SJCRH30 (cell line): ENCODE results near the gene ACOT13. TPM values are rescaled to one million over a fixed set of nuclear protein-coding genes. Genes with fewer than 3 reads are reported as not detected.
"Not testable (repeated sequence)": the region's sequence is repeated elsewhere in the genome, so short reads cannot be mapped to it uniquely, and the experiment has no call there.

Experiments used
- DNase-seq, 2 experiments: peaks; one replicate each; pipeline ENCODE4 v3.0.0-alpha.2; 2015 to 2020
- H3K27ac ChIP-seq: fragments of 250-450 bp; sonication (Bioruptor Pico); 2 replicates; pipeline ENCODE4 v1.5.1; 2020; ENCODE audit warnings: mild to moderate bottlenecking, moderate library complexity
- H3K27me3 ChIP-seq: fragments of 250-450 bp; sonication (Bioruptor Pico); 2 replicates; pipeline ENCODE4 v1.5.1; 2020; ENCODE audit warnings: mild to moderate bottlenecking, moderate library complexity
- H3K36me3 ChIP-seq: fragments of 250-450 bp; sonication (Bioruptor Pico); 2 replicates; pipeline ENCODE4 v1.5.1; 2020; ENCODE audit warnings: mild to moderate bottlenecking, moderate library complexity
- H3K4me1 ChIP-seq: fragments of 250-450 bp; sonication (Bioruptor Pico); 2 replicates; pipeline ENCODE4 v1.5.1; 2020; ENCODE audit warnings: mild to moderate bottlenecking, moderate library complexity
- H3K4me3 ChIP-seq: fragments of 250-450 bp; sonication (Bioruptor Pico); 2 replicates; pipeline ENCODE4 v1.5.1; 2020; ENCODE audit warnings: mild to moderate bottlenecking, moderate library complexity
- H3K9me3 ChIP-seq: fragments of 250-450 bp; sonication (Bioruptor Pico); replicated peaks from 2 replicates; pipeline ENCODE4 v1.5.1; 2020; ENCODE audit warnings: mild to moderate bottlenecking, moderate library complexity
- total RNA-seq: library from RNA; depleted of rRNA; stranded (reverse); fragments of >200 nt; shearing (Covaris generic); gene quantifications from 2 replicates; pipeline ENCODE4 v1.2.3, GENCODE V29; 2014

ACOT13 gene
- total RNA-seq, 1 experiment from 2014 or later, result 10.1 TPM

DNA sequence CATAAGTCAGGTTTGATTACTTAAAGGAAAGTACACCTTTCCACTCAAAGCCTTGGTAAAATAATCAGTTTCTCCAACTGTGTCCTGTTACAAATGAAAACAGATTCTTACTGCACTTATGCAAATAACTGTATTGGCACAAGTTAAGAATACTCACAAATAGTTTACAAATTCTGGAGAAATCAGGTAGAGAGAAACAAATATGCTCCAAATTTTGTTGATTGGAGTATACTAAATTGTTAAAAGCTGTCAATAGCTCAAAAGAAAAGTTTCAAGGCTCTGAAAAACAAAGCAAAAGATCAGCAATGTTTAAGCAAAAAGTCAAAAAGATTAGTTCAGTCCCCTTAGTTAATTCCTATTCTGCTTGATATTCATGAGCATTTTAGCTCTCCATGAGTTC is 3.6 kb downstream of the ACOT13 start:
- DNase-seq, H3K27ac ChIP-seq, H3K27me3 ChIP-seq, H3K4me3 ChIP-seq, H3K36me3 ChIP-seq, H3K9me3 ChIP-seq, H3K4me1 ChIP-seq: not testable (repeated sequence)

DNA sequence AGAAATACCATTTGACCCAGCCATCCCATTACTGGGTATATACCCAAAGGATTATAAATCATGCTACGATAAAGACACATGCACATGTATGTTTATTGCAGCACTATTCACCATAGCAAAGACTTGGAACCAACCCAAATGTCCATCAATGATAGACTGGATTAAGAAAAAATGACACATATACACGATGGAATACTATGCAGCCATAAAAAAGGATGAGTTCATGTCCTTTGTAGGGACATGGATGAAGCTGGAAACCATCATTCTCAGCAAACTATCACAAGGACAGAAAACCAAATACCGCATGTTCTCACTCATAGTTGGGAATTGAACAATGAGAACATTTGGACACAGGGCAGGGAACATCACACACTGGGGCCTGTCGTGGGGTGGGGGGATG is 4.2 kb downstream of the ACOT13 start:
- not testable (repeated sequence) for H3K27me3 ChIP-seq, H3K9me3 ChIP-seq, H3K4me1 ChIP-seq, H3K4me3 ChIP-seq, H3K27ac ChIP-seq, DNase-seq, H3K36me3 ChIP-seq

- no peaks in the 10 kb centered on the region for H3K27me3 ChIP-seq
Observed at GRCh38 chr6:24672620-24673182, 5.8 kb downstream of the ACOT13 start.

GRCh38 chr6:24673625-24674024 is 6.7 kb downstream of the ACOT13 start:
- DNase-seq, result no peak
- H3K4me1 ChIP-seq, result no peaks in the 10 kb centered on the region
- H3K27ac ChIP-seq, result no peak overlapping the region
- no peaks in the 10 kb centered on the region for H3K36me3 ChIP-seq
- no peak overlapping the region for H3K4me3 ChIP-seq
- H3K27me3 ChIP-seq, result no peaks in the 10 kb centered on the region
- no peaks in the 10 kb centered on the region for H3K9me3 ChIP-seq

More at GRCh38 chr6:24672620-24673182, 5.8 kb downstream of the ACOT13 start:
- no peaks in the 10 kb centered on the region for H3K4me1 ChIP-seq
- no peak overlapping the region for H3K27ac ChIP-seq
- H3K4me3 ChIP-seq, result no peak overlapping the region
- H3K36me3 ChIP-seq, result no peaks in the 10 kb centered on the region
- H3K9me3 ChIP-seq, result no peaks in the 10 kb centered on the region
- no peak for DNase-seq

- H3K27me3 ChIP-seq, H3K36me3 ChIP-seq, H3K4me1 ChIP-seq, H3K4me3 ChIP-seq, H3K27ac ChIP-seq, DNase-seq, H3K9me3 ChIP-seq: not testable (repeated sequence)
Observed at GRCh38 chr6:24678792-24679352, 12.0 kb downstream of the ACOT13 start.

GRCh38 chr6:24680582-24680981 is 13.7 kb downstream of the ACOT13 start:
- H3K4me3 ChIP-seq, result no peak overlapping the region
- DNase-seq, result no peak
- no peaks in the 10 kb centered on the region for H3K27me3 ChIP-seq
- no peaks in the 10 kb centered on the region for H3K9me3 ChIP-seq
- no peaks in the 10 kb centered on the region for H3K4me1 ChIP-seq
- no peaks in the 10 kb centered on the region for H3K36me3 ChIP-seq
- H3K27ac ChIP-seq, result no peak overlapping the region

DNA sequence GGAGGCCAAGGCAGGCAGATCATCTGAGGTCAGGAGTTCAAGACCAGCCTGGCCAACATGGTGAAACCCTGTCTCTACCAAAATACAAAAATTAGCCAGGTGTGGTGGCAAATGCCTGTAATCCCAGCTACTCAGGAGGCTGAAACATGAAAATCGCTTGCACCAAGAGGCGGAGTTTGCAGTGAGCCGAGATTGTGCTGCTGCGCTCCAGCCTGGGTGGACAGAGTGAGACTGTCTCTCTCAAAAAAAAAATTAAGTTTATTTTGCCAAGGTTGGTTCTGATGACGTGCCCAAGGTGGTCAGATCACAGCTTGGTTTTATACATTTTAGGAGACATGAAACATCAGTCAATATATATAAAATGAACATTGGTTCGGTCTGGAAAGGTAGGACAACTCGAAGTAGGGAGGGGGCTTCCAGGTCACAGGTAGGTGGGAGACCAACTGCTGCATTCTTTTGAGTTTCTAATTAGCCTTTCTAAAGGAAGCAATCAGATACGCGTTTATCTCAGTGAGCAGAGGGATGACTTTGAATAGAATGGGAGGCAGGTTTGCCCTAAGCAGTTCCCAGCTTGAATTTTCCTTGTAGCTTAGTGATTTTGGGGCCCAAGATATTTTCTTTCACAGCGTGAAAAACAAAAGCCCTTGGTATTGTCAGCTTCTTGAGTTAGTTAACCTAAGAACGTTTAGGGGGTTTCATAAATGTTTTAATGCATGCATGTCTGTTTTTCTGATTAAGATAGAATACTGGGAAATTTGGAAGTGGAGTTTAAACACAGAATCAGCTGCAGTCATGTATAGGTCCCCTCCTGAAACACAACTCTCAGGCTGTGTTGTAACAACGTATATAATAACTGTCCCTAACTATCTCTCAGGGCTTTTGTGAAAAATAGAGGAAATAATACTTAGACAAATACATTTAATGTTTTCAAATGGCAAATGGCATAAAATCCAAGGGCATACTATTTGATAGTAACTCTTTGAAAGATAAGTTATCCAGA is 16.7 kb downstream of the ACOT13 start:
- H3K27me3 ChIP-seq, result no peaks in the 10 kb centered on the region
- H3K36me3 ChIP-seq, result no peaks in the 10 kb centered on the region
- no peaks in the 10 kb centered on the region for H3K9me3 ChIP-seq
- no peak for DNase-seq
- H3K27ac ChIP-seq, result no peak overlapping the region
- no peaks in the 10 kb centered on the region for H3K4me1 ChIP-seq
- H3K4me3 ChIP-seq, result no peak overlapping the region

GRCh38 chr6:24686408-24686807 is 19.5 kb downstream of the ACOT13 start:
- no peaks in the 10 kb centered on the region for H3K36me3 ChIP-seq
- no peak for DNase-seq

DNA sequence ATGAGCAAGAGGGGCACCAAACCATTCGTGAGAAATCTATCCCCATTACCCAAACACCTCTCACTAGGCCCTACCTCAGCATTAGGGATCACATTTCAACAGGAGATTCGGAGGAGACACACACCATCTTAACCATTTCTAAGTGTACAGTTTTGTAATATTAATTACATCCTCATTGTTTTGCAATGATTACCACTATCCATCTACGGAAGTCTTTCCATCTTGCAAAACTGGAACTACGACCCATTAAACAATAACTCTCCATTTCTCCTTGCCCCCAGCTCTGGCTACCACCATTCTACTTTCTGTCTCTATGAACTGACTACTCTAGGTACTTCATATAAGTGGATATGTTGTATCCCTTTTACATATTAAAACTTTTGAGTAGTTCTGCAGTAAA is 20.1 kb downstream of the ACOT13 start:
- Histone ChIP-seq H3K27ac (no peak overlapping the region), H3K9me3 (no peaks in the 10 kb centered on the region)

More at GRCh38 chr6:24686408-24686807, 19.5 kb downstream of the ACOT13 start:
- Histone ChIP-seq H3K4me3 (no peak overlapping the region), H3K27ac (no peak overlapping the region), H3K9me3 (no peaks in the 10 kb centered on the region), H3K27me3 (no peaks in the 10 kb centered on the region), H3K4me1 (no peaks in the 10 kb centered on the region)

DNA sequence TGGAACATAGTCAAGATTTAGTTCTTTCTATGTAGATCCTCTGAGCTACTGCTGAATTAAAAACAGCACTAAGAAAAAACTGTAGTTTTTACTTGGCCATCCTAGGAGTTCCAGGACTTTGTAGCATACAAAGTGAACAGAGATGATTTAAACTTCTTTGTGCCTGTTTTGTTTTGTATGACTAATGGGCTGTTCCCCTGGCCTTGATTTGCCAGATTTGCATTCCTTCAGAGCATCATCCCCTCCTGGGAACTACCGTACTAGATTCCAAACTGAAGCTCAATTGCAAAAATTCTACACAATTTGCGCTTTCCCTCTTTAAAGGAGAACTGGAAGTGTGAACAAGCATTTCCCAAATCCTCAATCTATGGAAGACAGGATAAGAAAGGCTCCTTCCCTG is 23.1 kb downstream of the ACOT13 start:
- Histone ChIP-seq H3K9me3 (no peaks in the 10 kb centered on the region), H3K27me3 (no peaks in the 10 kb centered on the region), H3K36me3 (no peaks in the 10 kb centered on the region), H3K4me1 (no peaks in the 10 kb centered on the region), H3K27ac (no peak overlapping the region), H3K4me3 (no peak overlapping the region)
- no peak for DNase-seq

More for the DNA sequence above, 20.1 kb downstream of the ACOT13 start:
- H3K4me3 ChIP-seq, result no peak overlapping the region
- no peaks in the 10 kb centered on the region for H3K4me1 ChIP-seq
- no peaks in the 10 kb centered on the region for H3K27me3 ChIP-seq
- no peaks in the 10 kb centered on the region for H3K36me3 ChIP-seq
- DNase-seq, result no peak

GRCh38 chr6:24690593-24690992 is 23.7 kb downstream of the ACOT13 start:
- Histone ChIP-seq H3K4me1 (no peaks in the 10 kb centered on the region), H3K9me3 (no peaks in the 10 kb centered on the region), H3K36me3 (no peaks in the 10 kb centered on the region), H3K27me3 (no peaks in the 10 kb centered on the region), H3K27ac (no peak overlapping the region), H3K4me3 (no peak overlapping the region)
- DNase-seq, result no peak

GRCh38 chr6:24691550-24691949 is 24.7 kb downstream of the ACOT13 start:
- Histone ChIP-seq H3K4me3 (no peak overlapping the region), H3K9me3 (no peaks in the 10 kb centered on the region), H3K27ac (no peak overlapping the region), H3K4me1 (no peaks in the 10 kb centered on the region), H3K36me3 (no peaks in the 10 kb centered on the region), H3K27me3 (no peaks in the 10 kb centered on the region)
- DNase-seq, result no peak

DNA sequence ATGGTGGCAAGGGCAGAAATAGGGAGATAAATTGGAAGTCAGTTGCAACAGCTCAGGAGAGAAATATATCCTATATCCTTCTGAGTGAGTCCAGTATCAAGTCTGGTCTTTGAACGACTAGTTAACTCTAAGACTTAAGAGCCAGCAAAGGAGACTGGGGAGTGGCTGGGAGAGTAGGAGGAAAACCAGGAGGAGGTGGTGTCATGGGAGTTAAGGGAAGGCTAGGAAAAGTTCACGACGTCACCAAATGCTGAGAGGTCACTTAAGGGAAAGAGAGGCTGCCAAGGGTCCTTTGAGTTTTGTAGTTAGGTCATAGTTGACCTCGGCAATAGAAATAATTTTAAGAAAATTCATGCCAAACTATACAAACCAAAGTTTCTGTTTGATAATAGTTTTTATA is 25.1 kb downstream of the ACOT13 start:
- Histone ChIP-seq H3K27me3 (no peaks in the 10 kb centered on the region), H3K9me3 (no peaks in the 10 kb centered on the region), H3K36me3 (no peaks in the 10 kb centered on the region), H3K4me1 (no peaks in the 10 kb centered on the region), H3K4me3 (no peak overlapping the region), H3K27ac (no peak overlapping the region)
- no peak for DNase-seq

- Histone ChIP-seq H3K36me3 (no peaks in the 10 kb centered on the region), H3K27me3 (no peaks in the 10 kb centered on the region)
Observed at GRCh38 chr6:24692415-24692814, 25.5 kb downstream of the ACOT13 start.

DNA sequence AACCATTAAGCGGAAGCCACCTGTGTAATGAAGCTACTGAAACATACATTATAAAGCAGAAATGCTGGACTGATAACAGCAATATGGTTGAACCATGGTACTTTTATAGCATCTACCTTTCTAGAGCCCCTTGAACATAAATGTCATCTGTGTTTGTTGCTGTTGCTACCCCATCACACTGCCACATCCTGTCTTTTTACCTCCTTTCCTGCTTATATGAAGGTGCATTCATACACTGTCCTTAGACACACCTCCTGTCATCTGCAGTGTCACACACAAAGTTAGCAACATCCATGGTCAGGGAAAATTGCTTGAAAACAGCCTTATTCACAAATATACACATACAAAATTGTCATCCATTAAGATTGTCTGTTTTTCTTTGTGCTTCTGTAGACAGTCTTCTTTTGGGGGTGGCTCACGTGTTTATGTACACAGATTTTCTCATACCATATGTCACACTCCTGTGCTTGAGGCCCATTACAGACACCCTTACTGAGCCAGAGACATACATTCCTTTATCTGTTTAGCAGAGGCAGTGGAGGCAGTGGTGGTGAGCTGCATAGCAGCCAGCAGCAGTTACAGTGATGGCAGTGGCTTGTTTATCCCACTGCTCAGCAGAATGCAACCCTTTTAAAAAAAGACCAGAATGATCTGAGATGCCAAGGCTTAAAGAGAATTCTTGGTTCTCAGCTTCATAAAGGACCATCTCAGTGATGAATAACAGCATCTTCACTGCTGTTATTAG is 26.1 kb downstream of the ACOT13 start:
- DNase-seq, result no peak
- no peaks in the 10 kb centered on the region for H3K4me1 ChIP-seq
- H3K9me3 ChIP-seq, result no peaks in the 10 kb centered on the region

More at GRCh38 chr6:24692415-24692814, 25.5 kb downstream of the ACOT13 start:
- Histone ChIP-seq H3K4me1 (no peaks in the 10 kb centered on the region), H3K4me3 (no peak overlapping the region), H3K27ac (no peak overlapping the region), H3K9me3 (no peaks in the 10 kb centered on the region)
- no peak for DNase-seq

More for the DNA sequence above, 26.1 kb downstream of the ACOT13 start:
- H3K4me3 ChIP-seq, result no peak overlapping the region
- no peaks in the 10 kb centered on the region for H3K27me3 ChIP-seq
- no peaks in the 10 kb centered on the region for H3K36me3 ChIP-seq
- H3K27ac ChIP-seq, result no peak overlapping the region
